H9 (cell line): ENCODE results near the gene PAX1. TPM values are rescaled to one million over a fixed set of nuclear protein-coding genes. Genes with fewer than 3 reads are reported as not detected.

Source experiments
- DNase-seq: peaks from one replicate; pipeline ENCODE4 v3.0.0-alpha.2; 2017
- H2AFZ ChIP-seq: one replicate; pipeline ENCODE4 v1.6.1; 2013; ENCODE audit warnings: mild to moderate bottlenecking, low read length, control low read depth, moderate library complexity
- H2AK5ac ChIP-seq: 2 replicates; pipeline ENCODE4 v1.6.1; 2013; ENCODE audit warnings: low read length, control low read depth, mixed read lengths; ENCODE audit not compliant: insufficient read length
- H2BK120ac ChIP-seq: one replicate; pipeline ENCODE4 v1.6.1; 2013; ENCODE audit warnings: low read depth, mild to moderate bottlenecking, low read length, control low read depth, inconsistent platforms; ENCODE audit not compliant: poor library complexity, severe bottlenecking
- H2BK12ac ChIP-seq: 2 replicates; pipeline ENCODE4 v1.6.1; 2013; ENCODE audit warnings: low read length, control low read depth, mixed read lengths, low read depth; ENCODE audit not compliant: insufficient read length
- H2BK15ac ChIP-seq: 2 replicates; pipeline ENCODE4 v1.6.1; 2013; ENCODE audit warnings: low read depth, low read length, control low read depth
- H2BK20ac ChIP-seq: one replicate; pipeline ENCODE4 v1.6.1; 2013; ENCODE audit warnings: low read depth, mild to moderate bottlenecking, low read length, control low read depth, inconsistent platforms; ENCODE audit not compliant: poor library complexity, severe bottlenecking
- H2BK5ac ChIP-seq: 2 replicates; pipeline ENCODE4 v1.6.1; 2013; ENCODE audit warnings: low read length, control low read depth, mixed read lengths; ENCODE audit not compliant: insufficient read length
- H3K14ac ChIP-seq: 2 replicates; pipeline ENCODE4 v1.6.1; 2013; ENCODE audit warnings: low read length, control low read depth; ENCODE audit not compliant: insufficient read depth
- H3K18ac ChIP-seq: 2 replicates; pipeline ENCODE4 v1.6.1; 2013; ENCODE audit warnings: low read depth, mild to moderate bottlenecking, mixed read lengths, low read length, control low read depth; ENCODE audit not compliant: insufficient read length
- H3K23ac ChIP-seq: 2 replicates; pipeline ENCODE4 v1.6.1; 2013; ENCODE audit warnings: low read length, control low read depth, mixed read lengths, low read depth; ENCODE audit not compliant: insufficient read length
- H3K23me2 ChIP-seq: 2 replicates; pipeline ENCODE4 v1.6.1; 2013; ENCODE audit warnings: low read depth, mild to moderate bottlenecking, mixed read lengths, low read length, control low read depth; ENCODE audit not compliant: insufficient read length, poor library complexity, severe bottlenecking
- H3K27ac ChIP-seq: 2 replicates; pipeline ENCODE4 v1.5.1; 2013; ENCODE audit warnings: low read length, control low read depth, mixed read lengths, low read depth; ENCODE audit not compliant: insufficient read length
- H3K27me3 ChIP-seq: 2 replicates; pipeline ENCODE4 v1.6.1; 2013; ENCODE audit warnings: low read length, control low read depth, inconsistent platforms; ENCODE audit not compliant: insufficient read depth
- H3K4ac ChIP-seq: 2 replicates; pipeline ENCODE4 v1.6.1; 2013; ENCODE audit warnings: low read depth, mild to moderate bottlenecking, control low read depth, inconsistent platforms, low read length, moderate library complexity
- H3K4me1 ChIP-seq: 2 replicates; pipeline ENCODE4 v1.6.1; 2013; ENCODE audit warnings: low read length, control low read depth, inconsistent platforms; ENCODE audit not compliant: insufficient read depth
- H3K4me2 ChIP-seq: 2 replicates; pipeline ENCODE4 v1.6.1; 2013; ENCODE audit warnings: low read length, control low read depth, mixed read lengths; ENCODE audit not compliant: insufficient read length, insufficient read depth
- H3K56ac ChIP-seq: 2 replicates; pipeline ENCODE4 v1.6.1; 2013; ENCODE audit warnings: low read depth, mild to moderate bottlenecking, mixed read lengths, low read length, control low read depth; ENCODE audit not compliant: insufficient read length
- H3K79me1 ChIP-seq: 2 replicates; pipeline ENCODE4 v1.6.1; 2013; ENCODE audit warnings: low read depth, mild to moderate bottlenecking, moderate library complexity, low read length, control low read depth, inconsistent platforms; ENCODE audit not compliant: insufficient read depth, poor library complexity, severe bottlenecking
- H3K79me2 ChIP-seq: 2 replicates; pipeline ENCODE4 v1.6.1; 2013; ENCODE audit warnings: low read length, control low read depth, inconsistent platforms; ENCODE audit not compliant: insufficient read depth
- H3K9ac ChIP-seq: 2 replicates; pipeline ENCODE4 v1.6.1; 2013; ENCODE audit warnings: low read length, control low read depth, mixed read lengths; ENCODE audit not compliant: insufficient read length; ENCODE audit errors: extremely low read depth
- H3K9me3 ChIP-seq: one replicate; pipeline ENCODE4 v1.6.1; 2013; ENCODE audit warnings: low read depth, low read length, inconsistent platforms; ENCODE audit not compliant: control insufficient read depth
- H3T11ph ChIP-seq: one replicate; pipeline ENCODE4 v1.6.1; 2013; ENCODE audit warnings: mild to moderate bottlenecking, low read length, control low read depth, inconsistent platforms
- H4K20me1 ChIP-seq: one replicate; pipeline ENCODE4 v1.6.1; 2013; ENCODE audit not compliant: control insufficient read depth, insufficient read length, insufficient read depth
- H4K5ac ChIP-seq: 2 replicates; pipeline ENCODE4 v1.6.1; 2013; ENCODE audit warnings: low read depth, mild to moderate bottlenecking, mixed read lengths, low read length, control low read depth; ENCODE audit not compliant: insufficient read length
- H4K8ac ChIP-seq: replicated peaks from 2 replicates; pipeline ENCODE4 v1.6.1; 2013; ENCODE audit warnings: low read length, control low read depth, mixed read lengths, low read depth; ENCODE audit not compliant: insufficient read length
- H4K91ac ChIP-seq: 2 replicates; pipeline ENCODE4 v1.6.1; 2013; ENCODE audit warnings: low read depth, mild to moderate bottlenecking, moderate library complexity, mixed read lengths, low read length, control low read depth; ENCODE audit not compliant: insufficient read length
- H3K27ac Mint-ChIP-seq, 3 experiments: 2 replicates in 2 of 3; 3 replicates in 1 of 3; pipeline ENCODE4 v1.8.0; 2020 to 2021; ENCODE audit warnings: mixed read lengths in 3 of 3, mild to moderate bottlenecking in 1 of 3, moderate library complexity in 1 of 3
- H3K27me3 Mint-ChIP-seq: 2 replicates; pipeline ENCODE4 v1.8.0; 2021; ENCODE audit warnings: low read depth, mild to moderate bottlenecking, moderate library complexity, mixed read lengths
- H3K36me3 Mint-ChIP-seq, 3 experiments: 2 replicates in 2 of 3; 3 replicates in 1 of 3; pipeline ENCODE4 v1.8.0; 2020 to 2021; ENCODE audit warnings: low read depth in 3 of 3, mixed read lengths in 3 of 3; ENCODE audit not compliant: insufficient read depth in 1 of 3
- H3K4me1 Mint-ChIP-seq, 2 experiments: 2 replicates each; pipeline ENCODE4 v1.8.0; 2020; ENCODE audit warnings: mixed read lengths in 2 of 2
- H3K4me3 Mint-ChIP-seq, 2 experiments: 2 replicates in 1 of 2; 3 replicates in 1 of 2; pipeline ENCODE4 v1.8.0; 2020 to 2021; ENCODE audit warnings: mild to moderate bottlenecking in 2 of 2, mixed read lengths in 2 of 2, moderate library complexity in 1 of 2
- H3K9me3 Mint-ChIP-seq, 2 experiments: 2 replicates in 1 of 2; 3 replicates in 1 of 2; pipeline ENCODE4 v1.8.0; 2020; ENCODE audit warnings: mild to moderate bottlenecking in 2 of 2, mixed read lengths in 2 of 2, moderate library complexity in 1 of 2
- CTCF ChIP-seq: fragments of 200-600 bp; sonication (generic); conservative IDR thresholded peaks from 3 replicates; pipeline ENCODE4 v1.8.0; 2021; ENCODE audit warnings: antibody characterized with exemption, mild to moderate bottlenecking
- WGBS: extraction: QIAGEN DNeasy Blood & Tissue Kit; methylation state at CpG from one replicate; pipeline ENCODE4 v1.1.7; 2013; ENCODE audit warnings: missing lambda C conversion rate, low lambda C conversion rate, mixed read lengths; ENCODE audit not compliant: insufficient read length; ENCODE audit errors: extremely low coverage; 5-methylcytosine and 5-hydroxymethylcytosine counted together
- total RNA-seq: library from RNA; stranded (reverse); gene quantifications from 2 replicates; pipeline ENCODE4 v1.2.1, GENCODE V29; 2021

The PAX1 gene
- total RNA-seq, 1 experiment from 2014 or later, result not detected

GRCh38 chr20:21715193-21715881 is 9.9 kb downstream of the PAX1 start:
- H4K5ac ChIP-seq, result no peak overlapping the region
- H3K4me2 ChIP-seq, result peak overlapping the region; percentile 68
- no peak overlapping the region for H3K23ac ChIP-seq
- H3K79me2 ChIP-seq, result no peaks in the 10 kb centered on the region
- Mint-ChIP-seq H3K4me1 (peaks cover 17 to 35% of the 10 kb centered on the region in 2 experiments), H3K9me3 (peaks cover 0 to 4% of the 10 kb centered on the region in 2 experiments; a peak in 1 of 5 replicates), H3K27ac (no peak overlapping the region), H3K4me3 (peak overlapping the region in 1 of 2 experiments; percentile 82; a peak in 2 of 5 replicates), H3K27me3 (peaks cover 97% of the 10 kb centered on the region), H3K36me3 (no peaks in the 10 kb centered on the region)
- H3K79me1 ChIP-seq, result no peaks in the 10 kb centered on the region
- H4K20me1 ChIP-seq, result no peaks in the 10 kb centered on the region
- peaks cover 10% of the 10 kb centered on the region for H3K23me2 ChIP-seq
- H2BK120ac ChIP-seq, result no peak overlapping the region
- no peak overlapping the region for H2BK5ac ChIP-seq
- no peak for TF ChIP-seq CTCF
- H2AFZ ChIP-seq, result no peak overlapping the region
- peaks cover 69% of the 10 kb centered on the region for H3K27me3 ChIP-seq
- H3K9ac ChIP-seq, result no peak overlapping the region
- no peak overlapping the region for H3K14ac ChIP-seq
- H2BK15ac ChIP-seq, result no peak overlapping the region
- WGBS, result no CpG with 5 or more reads among the region's 10 CpGs
- H4K91ac ChIP-seq, result no peak overlapping the region
- H3K9me3 ChIP-seq, result no peaks in the 10 kb centered on the region
- H3K27ac ChIP-seq, result no peak overlapping the region
- no peak overlapping the region for H4K8ac ChIP-seq
- H2BK12ac ChIP-seq, result no peak overlapping the region
- no peak for DNase-seq
- H3K56ac ChIP-seq, result no peak overlapping the region
- no peak overlapping the region for H3K18ac ChIP-seq
- H3K4me1 ChIP-seq, result peaks cover 8% of the 10 kb centered on the region
- no peak overlapping the region for H2AK5ac ChIP-seq
- H3T11ph ChIP-seq, result no peak overlapping the region
- H2BK20ac ChIP-seq, result no peak overlapping the region
- H3K4ac ChIP-seq, result no peak overlapping the region
